B cell (primary cell): Measurements from ENCODE around the gene ARHGAP12.

Experiments
- CTCF ChIP-seq: fragments of 200-600 bp; IDR thresholded peaks from one replicate; pipeline ENCODE4 v1.8.0; 2022; ENCODE audit warnings: antibody characterized with exemption, mild to moderate bottlenecking
- EZH2 ChIP-seq: IDR thresholded peaks from 2 replicates; pipeline ENCODE4 v1.6.1; 2012; ENCODE audit warnings: borderline replicate concordance, low read depth, mild to moderate bottlenecking, moderate library complexity, low read length; ENCODE audit not compliant: insufficient read depth, poor library complexity, severe bottlenecking

- no peak for TF ChIP-seq CTCF
- no peak for TF ChIP-seq EZH2
These were observed 77.4 kb downstream of the ARHGAP12 start for GRCh38 chr10:31851216-31851615.
